ENCODE data around the gene EPM2A. TPM values are rescaled to one million over a fixed set of nuclear protein-coding genes. Genes with fewer than 3 reads are reported as not detected.
"Not testable (repeated sequence)": the region's sequence is repeated elsewhere in the genome, so short reads cannot be mapped to it uniquely, and the experiment has no call there.

The EPM2A gene
- total and polyA plus RNA-seq, 2 donors (not counting 3 experiments of a cell fraction or from before 2014, with no cell fraction given): 3.1 to 4.8 TPM

DNA sequence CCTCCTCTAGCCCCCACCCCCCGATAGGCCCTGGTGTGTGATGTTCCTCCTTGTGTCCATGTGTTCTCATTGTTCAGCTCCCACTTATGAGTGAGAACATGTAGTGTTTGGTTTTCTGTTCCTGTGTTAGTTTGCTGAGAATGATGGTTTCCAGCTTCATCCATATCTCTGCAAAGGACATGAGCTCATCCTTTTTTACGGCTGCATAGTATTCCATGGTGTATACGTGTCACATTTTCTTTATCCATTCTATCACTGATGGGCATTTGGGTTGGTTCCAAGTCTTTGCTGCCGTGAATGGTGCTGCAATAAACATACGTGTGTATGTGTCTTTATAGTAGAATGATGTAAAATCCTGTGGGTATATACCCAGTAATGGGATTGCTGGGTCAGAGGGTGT lies 4.4 kb upstream of the EPM2A start:
- H3K27me3 ChIP-seq (ENCODE audit: control insufficient read depth in 2 of 2, insufficient read depth in 2 of 2, low read length in 2 of 2); H3K9ac ChIP-seq (replicated peaks; ENCODE audit: extremely low read depth, insufficient read depth, low read length); H3K4me2 ChIP-seq (ENCODE audit: insufficient read depth, low read length); CTCF ChIA-PET; FAIRE-seq; H3K36me3 ChIP-seq (ENCODE audit: control insufficient read depth in 2 of 2, extremely low read depth in 1 of 2, insufficient read depth in 2 of 2, low read length in 2 of 2); BruUV-seq (replicated peaks); H3K9me1 ChIP-seq (replicated peaks; ENCODE audit: control insufficient read depth, extremely low read depth, insufficient read depth, low read length); H3K4me3 ChIP-seq (replicated peaks in 1 of 3; ENCODE audit: insufficient read depth in 1 of 3, low read depth in 1 of 3, low read length in 3 of 3); H3K27ac ChIP-seq (ENCODE audit: insufficient read depth, low read depth, low read length); H2AFZ ChIP-seq (ENCODE audit: low read depth, low read length); H3K9me3 ChIP-seq (replicated peaks; ENCODE audit: control insufficient read depth, insufficient read depth, low read length); DNase-seq (ENCODE audit: low read depth, low spot score); H3K79me2 ChIP-seq (ENCODE audit: control insufficient read depth, insufficient read depth, low read length); H3K4me1 ChIP-seq (ENCODE audit: control insufficient read depth, extremely low read depth, insufficient read depth, low read length); H4K20me1 ChIP-seq (replicated peaks; ENCODE audit: control insufficient read depth, extremely low read depth, insufficient read depth, low read length); POLR2A ChIA-PET; dilution Hi-C loops (cut with MboI; ENCODE audit: extremely low pct_ligation_motif_present, low sequenced_read_pairs): not testable (repeated sequence)
- intact Hi-C loops (cut with micrococcal nuclease): loop anchor here (5.0 to 10.0 kb wide), 2 partner anchors 148 to 805 kb away; partner anchors contain the start of gene RAB32

DNA sequence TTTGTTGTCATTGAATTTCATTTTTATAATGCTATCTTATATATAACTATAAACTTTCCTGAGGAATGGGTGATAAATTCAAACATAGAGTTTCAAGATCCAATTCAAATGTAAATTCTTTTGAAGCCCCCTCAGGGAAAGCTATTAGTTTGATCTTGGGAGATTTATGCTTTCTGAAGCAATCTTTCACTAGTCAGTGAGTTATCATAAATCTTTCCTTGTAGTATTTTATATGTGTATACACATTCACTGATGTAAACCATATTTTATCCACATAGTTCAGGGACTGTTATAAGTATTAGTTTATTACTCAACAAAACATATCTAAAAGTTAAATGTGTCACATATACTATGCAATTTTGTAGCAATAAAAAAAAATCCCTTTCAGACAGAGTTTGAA lies 2.9 kb upstream of the EPM2A start:
- Histone ChIP-seq H3K9me3 (replicated peaks; ENCODE audit: control insufficient read depth, insufficient read depth, low read length) (no peaks in the 10 kb centered on the region), H3K4me1 (ENCODE audit: control insufficient read depth, extremely low read depth, insufficient read depth, low read length) (peaks cover 18% of the 10 kb centered on the region), H3K9ac (replicated peaks; ENCODE audit: extremely low read depth, insufficient read depth, low read length) (no peak overlapping the region), H3K79me2 (ENCODE audit: control insufficient read depth, insufficient read depth, low read length) (no peaks in the 10 kb centered on the region), H3K9me1 (replicated peaks; ENCODE audit: control insufficient read depth, extremely low read depth, insufficient read depth, low read length) (no peaks in the 10 kb centered on the region), H3K27ac (ENCODE audit: insufficient read depth, low read depth, low read length) (no peak overlapping the region), H3K27me3 (ENCODE audit: control insufficient read depth in 2 of 2, insufficient read depth in 2 of 2, low read length in 2 of 2) (no peaks in the 10 kb centered on the region), H3K36me3 (ENCODE audit: control insufficient read depth in 2 of 2, extremely low read depth in 1 of 2, insufficient read depth in 2 of 2, low read length in 2 of 2) (no peaks in the 10 kb centered on the region), H4K20me1 (replicated peaks; ENCODE audit: control insufficient read depth, extremely low read depth, insufficient read depth, low read length) (no peaks in the 10 kb centered on the region), H3K4me2 (ENCODE audit: insufficient read depth, low read length) (no peak overlapping the region), H3K4me3 (replicated peaks in 1 of 3; ENCODE audit: insufficient read depth in 1 of 3, low read depth in 1 of 3, low read length in 3 of 3) (no peak overlapping the region), H2AFZ (ENCODE audit: low read depth, low read length) (no peak overlapping the region)
- ChIA-PET CTCF (no interaction called here), POLR2A (no interaction called here)
- intact Hi-C loops (cut with micrococcal nuclease): loop anchor here (5.0 to 10.0 kb wide), 2 partner anchors 149 to 807 kb away; partner anchors contain the start of gene RAB32
- TF ChIP-seq POLR2A (IDR thresholded peaks at IDR 0.05; ENCODE audit: low read depth, low read length) (no peak), JUN (IDR thresholded peaks at IDR 0.05; ENCODE audit: borderline replicate concordance, insufficient read depth, insufficient read length, low read depth) (no peak), POLR2AphosphoS5 (IDR thresholded peaks at IDR 0.05; ENCODE audit: insufficient read depth, low read depth, low read length) (no peak), GATA2 (IDR thresholded peaks at IDR 0.05; ENCODE audit: insufficient read depth, insufficient read length, low read depth, low read length) (no peak), EZH2 (IDR thresholded peaks at IDR 0.05; ENCODE audit: borderline replicate concordance, low read depth, low read length, severe bottlenecking) (no peak), FOS (IDR thresholded peaks at IDR 0.05; ENCODE audit: borderline replicate concordance, insufficient read depth, low read length) (no peak), MYC (IDR thresholded peaks at IDR 0.05; ENCODE audit: low read depth, low read length) (no peak)
- TF ChIP-seq, protein P1, sequence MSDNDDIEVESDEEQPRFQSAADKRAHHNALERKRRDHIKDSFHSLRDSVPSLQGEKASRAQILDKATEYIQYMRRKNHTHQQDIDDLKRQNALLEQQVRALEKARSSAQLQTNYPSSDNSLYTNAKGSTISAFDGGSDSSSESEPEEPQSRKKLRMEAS (IDR thresholded peaks at IDR 0.05; ENCODE audit: insufficient read depth, insufficient read length): no peak
- TF ChIP-seq, protein P2, sequence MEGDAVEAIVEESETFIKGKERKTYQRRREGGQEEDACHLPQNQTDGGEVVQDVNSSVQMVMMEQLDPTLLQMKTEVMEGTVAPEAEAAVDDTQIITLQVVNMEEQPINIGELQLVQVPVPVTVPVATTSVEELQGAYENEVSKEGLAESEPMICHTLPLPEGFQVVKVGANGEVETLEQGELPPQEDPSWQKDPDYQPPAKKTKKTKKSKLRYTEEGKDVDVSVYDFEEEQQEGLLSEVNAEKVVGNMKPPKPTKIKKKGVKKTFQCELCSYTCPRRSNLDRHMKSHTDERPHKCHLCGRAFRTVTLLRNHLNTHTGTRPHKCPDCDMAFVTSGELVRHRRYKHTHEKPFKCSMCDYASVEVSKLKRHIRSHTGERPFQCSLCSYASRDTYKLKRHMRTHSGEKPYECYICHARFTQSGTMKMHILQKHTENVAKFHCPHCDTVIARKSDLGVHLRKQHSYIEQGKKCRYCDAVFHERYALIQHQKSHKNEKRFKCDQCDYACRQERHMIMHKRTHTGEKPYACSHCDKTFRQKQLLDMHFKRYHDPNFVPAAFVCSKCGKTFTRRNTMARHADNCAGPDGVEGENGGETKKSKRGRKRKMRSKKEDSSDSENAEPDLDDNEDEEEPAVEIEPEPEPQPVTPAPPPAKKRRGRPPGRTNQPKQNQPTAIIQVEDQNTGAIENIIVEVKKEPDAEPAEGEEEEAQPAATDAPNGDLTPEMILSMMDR (IDR thresholded peaks at IDR 0.05; ENCODE audit: extremely low read depth in 1 of 2, insufficient read depth in 1 of 2, low read depth in 1 of 2, low read length in 2 of 2): no peak
- FAIRE-seq: no peak
- no TSS peak for BruUV-seq (replicated peaks)
- DNase-seq (ENCODE audit: low read depth, low spot score): no peak
- dilution Hi-C loops (cut with MboI; ENCODE audit: extremely low pct_ligation_motif_present, low sequenced_read_pairs): no loop called here
